Colon (tissue), 2 donors: ENCODE measurements around the gene RNU1-1.
"Not testable (repeated sequence)": the region's sequence is repeated elsewhere in the genome, so short reads cannot be mapped to it uniquely, and the experiment has no call there.

ENCODE experiments used
- FAIRE-seq: peaks from 2 replicates; lab custom pipeline; 2012; peaks lifted over from hg19 to GRCh38; lab: Jason Lieb, UNC
- donor health status: control.
- donor health status: control.

Gene RNU1-1

DNA sequence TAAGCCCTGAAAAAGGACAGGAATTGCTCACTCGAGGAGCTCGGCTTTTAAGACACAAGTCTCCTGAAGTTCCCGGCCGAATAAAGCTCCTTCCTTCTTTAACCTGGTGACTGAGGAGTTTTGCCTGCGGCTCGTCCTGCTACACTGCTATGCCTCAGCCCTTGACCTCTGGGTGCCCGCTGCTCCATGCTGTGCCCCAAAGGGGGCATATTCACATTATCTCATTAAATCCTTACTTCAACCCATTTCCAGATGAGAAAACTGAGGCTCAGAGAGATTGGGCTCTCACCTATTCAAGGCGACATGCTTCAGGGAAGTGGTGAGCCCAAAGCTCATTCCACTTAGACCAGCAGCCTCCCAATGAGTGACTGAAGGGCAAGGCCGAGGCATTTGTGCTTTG, 20.4 kb downstream of the RNU1-1 start:
- FAIRE-seq: not testable (repeated sequence)

- FAIRE-seq: not testable (repeated sequence)
Observed at GRCh38 chr1:16492937-16493336, 21.1 kb downstream of the RNU1-1 start.

DNA sequence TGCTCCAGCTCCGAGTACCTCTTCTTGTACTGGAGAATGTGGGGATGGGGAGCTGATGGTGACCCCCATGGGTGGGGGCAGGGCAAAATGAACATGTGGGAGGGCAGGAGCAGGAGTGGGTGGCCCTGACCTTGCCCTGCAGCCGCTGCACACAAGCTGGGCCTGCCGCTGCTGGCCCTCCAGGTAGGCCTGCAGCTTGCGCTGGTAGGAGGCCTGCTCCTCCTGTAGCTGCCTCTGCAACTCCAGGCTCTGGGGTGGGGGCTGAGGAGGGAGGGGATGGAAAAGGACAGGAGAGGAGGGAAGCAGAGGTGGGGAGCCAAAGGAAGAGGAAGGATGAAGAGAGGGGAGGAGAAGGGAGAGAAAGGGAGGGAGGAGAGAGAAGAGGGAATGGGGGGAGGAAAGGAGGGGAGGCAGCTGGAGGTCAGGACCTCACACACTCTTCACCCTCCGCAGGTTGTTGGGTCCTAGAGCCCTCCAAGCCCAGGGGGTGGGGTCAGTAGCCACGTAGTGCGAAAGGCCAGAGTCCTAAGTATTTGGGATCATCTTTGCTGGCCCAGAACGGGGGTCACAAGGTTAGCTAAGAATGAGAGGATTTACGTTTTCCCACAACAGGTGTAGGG, 22.9 kb downstream of the RNU1-1 start:
- no peak for FAIRE-seq

DNA sequence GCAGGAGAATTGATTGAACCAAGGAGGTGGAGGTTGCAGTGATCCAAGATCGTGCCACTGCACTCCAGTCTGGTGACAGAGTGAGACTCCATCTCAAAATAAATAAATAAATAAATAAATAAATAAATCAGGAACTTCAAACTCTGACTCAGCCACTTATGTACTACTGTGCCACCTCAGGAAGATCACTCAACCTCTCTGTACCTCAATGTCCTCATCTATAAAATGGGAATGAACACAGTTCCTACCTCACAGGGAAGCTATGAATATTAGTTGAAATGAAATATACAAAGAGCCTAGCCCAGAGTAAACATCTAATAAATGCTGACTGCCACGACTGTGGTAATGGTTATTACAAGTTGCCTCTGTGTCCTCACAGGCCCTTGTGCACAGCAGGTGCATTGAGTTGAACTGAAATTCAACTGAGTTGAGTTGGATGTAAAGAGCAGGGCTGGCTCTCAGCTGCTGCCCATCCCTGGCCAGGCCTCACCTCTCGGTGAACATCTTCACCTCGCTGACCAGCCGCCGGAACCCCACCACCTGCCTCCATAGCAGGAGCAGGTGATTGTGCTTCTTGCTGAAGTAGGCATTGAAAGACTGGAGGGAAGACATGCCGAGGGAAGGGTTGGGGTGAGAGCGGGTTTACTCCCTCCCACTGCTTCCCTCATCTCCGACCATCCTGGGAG, 24.7 kb downstream of the RNU1-1 start:
- not testable (repeated sequence) for FAIRE-seq

DNA sequence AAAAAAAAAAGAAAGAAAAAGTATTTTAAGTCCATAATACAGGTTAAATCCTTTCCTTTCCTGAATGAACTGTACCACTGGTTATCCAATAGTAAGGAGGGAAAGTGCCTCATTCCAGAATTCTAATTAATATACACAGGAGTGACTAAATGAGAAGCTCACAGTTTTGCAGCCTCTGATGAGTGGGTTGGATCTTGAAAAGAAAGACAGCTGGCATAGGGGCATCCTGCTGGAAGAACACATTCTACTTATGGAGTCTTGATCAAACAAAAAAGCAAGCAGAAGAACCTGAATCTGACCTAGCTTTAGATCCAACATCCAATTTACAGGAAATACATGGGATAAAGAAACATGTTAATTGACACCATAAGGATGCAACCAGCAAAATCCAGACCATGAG, 27.1 kb downstream of the RNU1-1 start:
- not testable (repeated sequence) for FAIRE-seq

GRCh38 chr1:16486316-16486715, 27.8 kb downstream of the RNU1-1 start:
- FAIRE-seq: not testable (repeated sequence)

DNA sequence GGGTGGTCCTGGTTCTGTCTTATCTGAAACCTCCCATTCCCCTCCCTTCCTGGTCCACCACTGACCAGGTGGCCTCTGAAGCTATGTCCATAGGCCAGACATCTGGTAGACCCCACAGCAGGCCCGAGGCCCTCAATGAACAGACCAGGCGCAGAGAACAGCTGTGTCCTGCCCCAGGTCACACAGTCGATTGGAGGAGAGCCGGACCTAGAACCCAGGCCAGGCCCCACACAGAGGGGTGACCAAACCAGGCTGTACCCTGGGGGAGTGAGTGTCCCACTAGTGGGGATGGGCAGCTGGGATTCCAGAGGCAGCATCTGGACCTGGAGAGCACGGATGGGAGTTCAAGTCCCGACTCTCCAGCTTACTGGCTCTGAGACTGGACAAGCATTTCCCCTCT, 29.2 kb downstream of the RNU1-1 start:
- no peak for FAIRE-seq

DNA sequence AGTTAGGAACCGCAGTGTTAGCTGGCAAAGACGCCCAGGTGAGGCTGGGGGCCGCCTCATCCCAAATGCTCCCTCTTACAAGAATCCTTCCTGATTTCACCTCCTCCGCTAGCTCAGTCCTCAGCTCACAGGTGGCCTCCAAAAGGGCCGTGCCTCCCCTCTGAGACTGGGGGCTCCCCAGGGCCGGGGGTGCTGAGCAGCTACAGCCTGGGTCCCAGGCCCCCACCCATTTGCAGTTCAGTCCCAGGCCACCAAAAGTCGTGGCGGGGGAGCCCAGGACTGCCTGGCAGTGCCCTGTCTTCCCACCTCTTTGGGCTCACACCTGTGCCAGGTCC, 29.6 kb downstream of the RNU1-1 start:
- FAIRE-seq: no peak

DNA sequence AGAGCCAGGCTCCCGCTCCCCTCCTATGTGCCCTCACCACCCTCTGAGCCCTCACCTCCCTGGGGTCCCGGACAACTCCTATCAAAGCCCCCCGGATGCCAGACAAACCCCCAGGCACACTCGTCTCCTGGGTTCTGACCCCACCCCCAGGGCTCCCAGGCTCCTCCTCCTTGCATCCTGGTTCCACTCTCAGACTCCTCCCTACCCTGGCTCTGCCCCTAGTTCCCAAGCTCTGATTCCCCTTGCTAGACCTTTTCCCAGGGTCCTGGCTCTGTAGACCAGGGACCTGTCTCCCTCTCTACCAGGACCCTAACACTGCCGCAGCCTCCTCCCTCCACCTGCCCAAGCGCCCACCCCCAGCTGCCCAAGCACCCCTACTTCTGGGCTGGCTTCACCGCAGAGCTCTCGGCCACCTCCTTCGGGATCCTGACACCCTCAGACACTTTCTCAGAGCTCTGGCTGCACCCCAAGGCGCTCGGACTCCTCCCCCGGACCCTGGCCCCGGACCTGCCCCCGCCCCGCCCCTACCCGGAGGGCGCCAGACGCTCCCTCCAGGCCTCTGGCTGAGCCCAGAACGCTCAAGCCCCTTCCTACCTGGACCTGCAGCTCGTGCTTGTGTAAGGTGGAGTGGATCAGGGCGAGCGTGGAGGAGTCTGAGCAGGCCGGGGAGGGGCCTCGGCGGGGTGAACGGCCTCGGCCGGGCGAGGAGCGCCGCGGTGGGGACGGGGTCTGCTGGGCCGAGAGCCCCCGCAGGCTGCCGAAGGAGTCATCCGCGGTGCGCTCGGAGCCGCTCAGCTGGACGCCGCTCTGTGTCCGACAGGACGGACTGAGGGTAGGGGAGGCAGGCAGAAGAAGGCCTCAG, 30.2 kb downstream of the RNU1-1 start:
- FAIRE-seq: not testable (repeated sequence)

DNA sequence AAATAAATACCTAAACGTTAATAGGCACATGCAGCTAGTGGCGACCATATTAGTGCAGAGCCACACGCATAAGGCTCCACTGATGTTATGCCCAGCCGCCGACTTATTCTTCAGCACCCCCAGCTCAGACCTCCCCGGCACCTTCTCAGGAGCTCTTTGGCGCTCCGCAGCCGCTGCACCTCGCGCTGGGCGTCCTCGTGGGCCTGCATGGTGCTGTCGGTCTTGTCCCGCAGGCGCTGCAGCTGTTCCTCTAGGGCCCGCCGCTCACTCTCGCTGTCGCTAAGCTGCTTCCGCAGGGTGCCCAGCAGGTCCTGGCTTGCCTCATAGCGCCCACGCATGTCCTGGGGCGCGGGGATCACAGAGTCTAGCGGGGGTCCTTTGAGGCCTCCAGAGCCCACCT, 30.9 kb downstream of the RNU1-1 start:
- not testable (repeated sequence) for FAIRE-seq

DNA sequence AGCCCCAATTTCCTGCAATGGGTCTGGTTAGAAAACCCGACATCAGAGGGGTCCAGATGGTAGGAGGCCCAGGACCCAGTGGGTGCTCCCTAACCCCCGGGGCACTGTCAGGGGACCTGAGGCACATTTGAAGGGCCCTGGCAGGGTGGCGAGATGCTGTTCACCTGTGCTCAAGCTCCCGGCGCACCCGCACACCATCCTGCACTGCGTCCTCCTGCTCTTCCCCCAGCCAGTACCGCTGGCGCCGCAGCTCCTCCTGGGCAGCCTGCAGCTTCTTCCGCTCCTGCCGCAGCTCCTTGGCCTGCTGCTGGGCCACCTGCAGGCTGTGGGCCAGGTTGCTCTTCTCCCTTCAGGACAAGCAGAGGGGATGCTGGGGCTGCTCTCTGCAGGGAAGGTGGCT, 36.0 kb downstream of the RNU1-1 start:
- FAIRE-seq: no peak

DNA sequence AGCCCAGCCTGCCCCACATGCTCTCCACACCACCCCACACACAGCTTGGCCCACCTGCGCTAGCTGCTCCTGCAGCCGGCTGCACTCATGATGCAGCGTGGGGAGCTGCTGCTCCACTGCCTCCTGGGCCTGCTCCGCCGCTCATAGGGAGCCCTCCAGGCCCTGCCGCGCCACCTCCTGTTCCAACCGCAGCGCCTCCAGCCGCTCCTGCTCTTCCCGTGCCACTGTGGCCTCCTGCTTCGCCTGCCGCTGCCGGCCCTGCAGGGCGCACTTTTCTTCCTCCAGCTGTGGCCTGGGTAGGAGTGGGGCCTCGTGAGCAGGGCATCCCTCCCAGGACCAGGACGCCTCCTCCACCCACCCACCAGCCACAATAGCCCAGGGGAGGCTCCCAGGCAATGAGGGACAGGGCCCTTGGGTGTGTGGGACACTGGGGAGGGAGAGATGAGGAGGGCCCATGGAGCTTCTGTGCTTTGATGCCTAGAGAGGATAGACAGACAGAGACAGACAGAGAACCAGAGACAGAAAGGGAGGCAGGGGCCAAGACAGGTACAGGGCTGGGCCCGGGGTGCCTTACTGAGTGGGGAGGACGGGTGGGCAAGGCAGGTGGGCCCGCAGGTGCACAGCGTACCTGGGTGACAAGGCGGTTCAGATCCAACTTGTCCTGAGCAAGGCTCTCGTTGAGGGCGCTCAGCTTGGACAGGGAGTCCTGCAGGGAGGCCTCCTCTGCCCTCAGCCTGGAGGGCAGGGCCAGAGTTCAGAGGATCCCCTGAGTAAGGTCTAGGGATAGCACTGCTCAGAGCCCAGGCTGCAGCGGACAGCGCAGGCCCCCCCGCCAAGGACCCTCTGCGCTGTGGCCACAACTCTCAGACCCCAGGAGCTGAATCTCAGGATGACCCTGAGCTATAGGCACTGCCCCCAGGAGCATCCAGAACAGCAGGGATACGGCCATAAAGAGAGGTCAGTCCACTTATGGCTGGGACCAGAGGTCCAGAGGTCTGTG, 38.0 kb downstream of the RNU1-1 start:
- FAIRE-seq: not testable (repeated sequence)

- not testable (repeated sequence) for FAIRE-seq
Observed at GRCh38 chr1:16474891-16475290, 39.2 kb downstream of the RNU1-1 start.

DNA sequence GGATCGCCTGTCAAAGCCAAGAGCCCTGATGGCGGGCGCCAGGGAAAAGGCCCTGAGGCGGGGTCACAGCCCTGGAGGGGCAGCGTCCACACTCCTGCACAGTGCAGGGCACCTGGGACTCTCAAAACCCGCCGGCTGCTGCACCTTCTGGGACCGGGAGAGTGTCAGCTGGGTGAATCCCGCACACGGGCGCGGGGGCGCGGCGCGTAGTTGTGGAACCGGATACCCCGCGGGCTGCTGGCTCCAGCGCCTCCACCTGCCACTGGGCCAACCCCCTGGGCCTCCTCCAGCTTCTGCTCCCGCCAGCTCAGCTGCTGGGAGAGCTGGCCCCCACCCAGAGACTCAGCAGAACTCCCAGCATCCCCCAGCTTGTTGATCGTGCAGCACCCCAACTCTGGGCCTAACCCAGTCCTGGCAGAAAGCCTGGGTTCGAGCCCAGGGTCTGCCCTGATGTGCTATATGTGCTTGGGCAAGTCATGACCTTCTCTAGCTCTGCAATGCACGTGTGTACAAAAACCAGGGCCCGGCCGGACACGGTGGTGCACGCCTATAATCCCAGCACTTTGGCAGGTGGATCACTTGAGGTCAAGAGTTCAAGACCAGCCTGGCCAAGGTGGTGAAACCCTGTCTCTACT, 39.8 kb downstream of the RNU1-1 start:
- FAIRE-seq: no peak

- no peak for FAIRE-seq
Observed at GRCh38 chr1:16468558-16468957, 45.5 kb downstream of the RNU1-1 start.

GRCh38 chr1:16464917-16465625, 49.0 kb downstream of the RNU1-1 start:
- FAIRE-seq: no peak
